GM23248 (cell line): Measurements from ENCODE around the gene CRB2.

Source experiments
- EZH2 ChIP-seq: fragments of 200-600 bp; sonication (generic); IDR thresholded peaks from 2 replicates; pipeline ENCODE4 v1.6.1; 2018; ENCODE audit warnings: antibody characterized with exemption, mild to moderate bottlenecking; ENCODE audit not compliant: insufficient read depth, poor library complexity, severe bottlenecking
- EZH2phosphoT487 ChIP-seq: fragments of 200-600 bp; sonication (generic); IDR thresholded peaks from 2 replicates; pipeline ENCODE4 v1.6.1; 2018; ENCODE audit warnings: antibody characterized with exemption, moderate library complexity, mild to moderate bottlenecking, low read depth; ENCODE audit not compliant: insufficient read depth

- TF ChIP-seq EZH2 (no peak), EZH2phosphoT487 (no peak)
Observed at GRCh38 chr9:123349033-123349432, 7.0 kb upstream of the CRB2 start.
